ENCODE results near the gene CD70.

GRCh38 chr19:6613711-6614110 is 22.8 kb upstream of the CD70 start:
- TF ChIP-seq POLR2A (IDR thresholded peaks at IDR 0.05; ENCODE audit: low read depth, low read length) (no peak), TAF1 (IDR thresholded peaks at IDR 0.05; ENCODE audit: low read depth, low read length) (no peak)

All from GM12891 (cell line).